HG03439 (cell line): ENCODE results near the gene RNF128.

Experiments used
- ATAC-seq: cut with Tn5 transposase; IDR thresholded peaks from one replicate; pipeline ENCODE4 v1.9.1; 2021; ENCODE audit warnings: mild to moderate bottlenecking, moderate library complexity; ENCODE audit not compliant: unreplicated experiment

RNF128 gene, protein sequence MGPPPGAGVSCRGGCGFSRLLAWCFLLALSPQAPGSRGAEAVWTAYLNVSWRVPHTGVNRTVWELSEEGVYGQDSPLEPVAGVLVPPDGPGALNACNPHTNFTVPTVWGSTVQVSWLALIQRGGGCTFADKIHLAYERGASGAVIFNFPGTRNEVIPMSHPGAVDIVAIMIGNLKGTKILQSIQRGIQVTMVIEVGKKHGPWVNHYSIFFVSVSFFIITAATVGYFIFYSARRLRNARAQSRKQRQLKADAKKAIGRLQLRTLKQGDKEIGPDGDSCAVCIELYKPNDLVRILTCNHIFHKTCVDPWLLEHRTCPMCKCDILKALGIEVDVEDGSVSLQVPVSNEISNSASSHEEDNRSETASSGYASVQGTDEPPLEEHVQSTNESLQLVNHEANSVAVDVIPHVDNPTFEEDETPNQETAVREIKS

DNA sequence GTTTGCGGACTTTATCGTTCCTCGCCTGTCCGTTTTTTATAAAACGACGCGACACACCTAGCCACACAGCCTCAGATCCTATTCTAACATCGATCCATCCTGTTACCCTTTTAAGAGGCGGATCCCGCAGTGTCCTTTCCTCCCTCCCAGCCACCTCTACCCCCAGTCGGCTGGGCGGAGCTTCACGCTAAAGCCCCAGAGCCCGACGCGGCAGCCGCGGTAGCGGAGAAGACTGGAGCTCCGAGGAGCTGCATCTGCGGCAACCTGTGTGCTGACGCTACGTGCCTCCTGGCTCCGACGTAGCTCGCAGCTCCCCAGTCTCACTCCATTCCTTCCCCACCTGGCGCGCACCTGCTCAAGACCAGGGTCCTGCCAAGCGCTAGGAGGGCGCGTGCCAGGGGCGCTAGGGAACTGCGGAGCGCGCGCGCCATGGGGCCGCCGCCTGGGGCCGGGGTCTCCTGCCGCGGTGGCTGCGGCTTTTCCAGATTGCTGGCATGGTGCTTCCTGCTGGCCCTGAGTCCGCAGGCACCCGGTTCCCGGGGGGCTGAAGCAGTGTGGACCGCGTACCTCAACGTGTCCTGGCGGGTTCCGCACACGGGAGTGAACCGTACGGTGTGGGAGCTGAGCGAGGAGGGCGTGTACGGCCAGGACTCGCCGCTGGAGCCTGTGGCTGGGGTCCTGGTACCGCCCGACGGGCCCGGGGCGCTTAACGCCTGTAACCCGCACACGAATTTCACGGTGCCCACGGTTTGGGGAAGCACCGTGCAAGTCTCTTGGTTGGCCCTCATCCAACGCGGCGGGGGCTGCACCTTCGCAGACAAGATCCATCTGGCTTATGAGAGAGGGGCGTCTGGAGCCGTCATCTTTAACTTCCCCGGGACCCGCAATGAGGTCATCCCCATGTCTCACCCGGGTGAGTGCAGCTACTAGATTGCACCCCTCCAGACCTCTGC is at the start of gene RNF128:
Gene RNF128 (plus strand): TSS at position 217 of the 953 bp plus-strand sequence. CDS start 213 bp downstream, at position 430.
- no peak for ATAC-seq

DNA sequence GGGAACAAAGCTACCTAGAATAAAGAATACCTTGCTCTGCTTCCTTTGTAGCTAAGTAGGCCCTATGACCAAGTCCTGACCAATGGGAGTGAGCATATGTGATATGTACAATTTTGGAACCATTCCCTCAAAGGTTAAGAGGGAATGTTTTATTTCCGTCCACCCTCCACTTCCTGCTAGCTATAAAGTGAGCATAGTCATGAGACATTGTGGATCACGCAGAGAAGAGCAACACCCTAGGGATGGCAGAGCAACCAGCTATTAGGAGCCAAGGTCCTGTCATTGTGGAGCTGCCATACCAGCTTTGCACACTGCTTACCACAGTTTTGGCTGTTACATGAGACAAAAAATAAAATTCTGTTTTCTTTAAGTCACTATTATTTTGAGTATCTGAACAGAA is 45.8 kb upstream of the RNF128 start:
- no peak for ATAC-seq

GRCh38 chrX:106684207-106684606 is 42.3 kb upstream of the RNF128 start:
- ATAC-seq = no peak

- ATAC-seq = no peak
These were observed 34.0 kb upstream of the RNF128 start for GRCh38 chrX:106692425-106693065.

DNA sequence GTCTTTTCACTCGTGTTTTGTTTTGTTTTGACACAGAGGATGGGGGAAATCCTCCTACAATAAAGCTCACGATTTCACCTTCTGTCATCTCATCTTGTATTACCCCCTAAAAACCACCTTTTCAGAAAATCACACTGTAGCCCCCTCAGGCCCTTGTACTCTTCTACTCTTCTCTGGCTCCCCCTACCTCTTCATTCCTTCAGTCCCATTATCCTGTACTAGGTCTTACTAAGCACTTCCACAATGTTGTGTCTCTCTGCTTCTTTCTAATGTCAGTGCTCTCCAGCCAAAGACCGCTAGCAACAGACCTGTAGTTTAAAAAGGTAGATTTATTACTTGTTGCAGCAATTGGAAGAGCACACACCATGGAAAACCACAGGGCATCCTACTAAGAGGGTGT is 30.0 kb upstream of the RNF128 start:
- ATAC-seq = no peak

GRCh38 chrX:106698693-106699092 is 27.8 kb upstream of the RNF128 start:
- no peak for ATAC-seq

DNA sequence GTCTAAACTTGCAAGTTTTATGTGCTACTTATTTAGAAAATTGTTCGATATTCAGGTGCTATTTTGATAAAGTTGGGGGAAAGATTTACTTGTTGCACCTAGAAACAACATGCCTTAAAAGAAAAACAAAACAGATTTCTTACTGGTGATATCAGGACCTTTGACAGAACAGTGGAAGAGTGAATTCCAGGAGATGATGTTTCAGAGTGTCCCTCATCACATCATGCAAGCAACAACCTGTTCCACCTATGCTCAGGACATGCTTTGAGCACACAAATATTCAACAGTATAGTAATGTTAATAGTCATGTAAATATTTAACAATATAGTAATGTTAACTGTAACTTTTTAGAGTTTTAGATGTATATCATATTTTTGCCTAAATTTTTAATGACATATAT is 23.9 kb upstream of the RNF128 start:
- ATAC-seq = no peak

- no peak for ATAC-seq
These were observed 20.0 kb upstream of the RNF128 start for GRCh38 chrX:106706466-106706865.

- ATAC-seq = no peak
These were observed 18.6 kb upstream of the RNF128 start for GRCh38 chrX:106707771-106708454.

DNA sequence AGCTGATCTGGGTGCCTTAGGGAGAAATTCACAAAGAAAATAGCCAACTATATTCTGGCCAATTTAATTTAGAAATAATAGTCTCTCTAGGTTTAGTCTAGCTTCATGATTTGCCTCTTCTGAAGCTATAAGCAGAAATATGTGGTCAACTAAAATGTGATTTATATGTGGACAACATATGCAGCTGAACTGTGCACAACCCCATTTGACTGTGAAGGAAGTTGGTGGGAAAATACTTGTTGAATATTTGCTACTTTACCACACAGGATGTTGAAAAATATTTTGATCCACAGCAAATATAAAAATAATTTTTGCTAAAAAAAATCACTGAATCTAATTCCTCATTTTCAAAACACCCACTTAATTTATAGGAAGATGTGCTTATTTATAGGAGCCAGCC is 15.7 kb upstream of the RNF128 start:
- no peak for ATAC-seq

- no peak for ATAC-seq
These were observed 15.1 kb upstream of the RNF128 start for GRCh38 chrX:106711375-106711774.

GRCh38 chrX:106716004-106716403 is 10.5 kb upstream of the RNF128 start:
- ATAC-seq = no peak

DNA sequence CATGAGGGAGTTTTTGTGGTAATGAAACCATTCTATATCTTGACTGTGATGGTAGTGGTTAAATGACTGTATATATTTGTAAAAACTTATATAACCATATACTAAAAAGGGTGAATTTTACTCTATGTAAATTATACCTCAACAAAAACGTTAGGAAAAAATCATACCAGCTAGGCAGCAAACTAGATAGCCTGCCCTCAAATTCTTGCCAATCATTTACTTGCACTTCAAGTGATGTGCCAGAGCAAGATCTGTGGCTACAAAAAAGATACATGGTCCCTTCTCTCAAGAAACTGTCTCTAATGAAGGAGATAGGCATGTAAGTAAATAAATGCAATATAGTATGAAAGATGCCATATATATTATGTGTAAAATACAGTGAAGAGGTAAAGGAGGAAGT is 10.0 kb upstream of the RNF128 start:
- ATAC-seq = no peak

- ATAC-seq = no peak
These were observed 7.8 kb upstream of the RNF128 start for GRCh38 chrX:106718709-106719108.

DNA sequence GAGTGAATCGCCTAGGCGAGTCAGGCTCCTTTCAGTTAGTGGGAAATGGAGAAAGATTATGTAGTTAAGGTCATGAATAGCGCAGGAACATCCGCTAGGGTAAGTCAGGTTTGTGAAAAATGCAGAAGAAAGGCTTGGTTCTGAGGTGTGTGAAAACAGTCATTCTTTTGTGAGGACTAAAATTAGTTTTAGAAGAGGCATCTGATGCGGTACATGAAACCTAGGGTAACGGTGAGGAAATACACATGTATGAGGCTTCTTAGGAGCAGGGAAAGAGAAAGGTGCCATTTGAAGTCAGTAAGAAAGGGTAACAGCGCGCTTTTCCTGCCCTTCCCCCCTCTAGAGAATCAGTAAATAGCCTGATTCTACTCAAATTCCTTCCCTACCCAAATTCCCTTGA is 570 bp upstream of the RNF128 start:
- ATAC-seq = no peak

DNA sequence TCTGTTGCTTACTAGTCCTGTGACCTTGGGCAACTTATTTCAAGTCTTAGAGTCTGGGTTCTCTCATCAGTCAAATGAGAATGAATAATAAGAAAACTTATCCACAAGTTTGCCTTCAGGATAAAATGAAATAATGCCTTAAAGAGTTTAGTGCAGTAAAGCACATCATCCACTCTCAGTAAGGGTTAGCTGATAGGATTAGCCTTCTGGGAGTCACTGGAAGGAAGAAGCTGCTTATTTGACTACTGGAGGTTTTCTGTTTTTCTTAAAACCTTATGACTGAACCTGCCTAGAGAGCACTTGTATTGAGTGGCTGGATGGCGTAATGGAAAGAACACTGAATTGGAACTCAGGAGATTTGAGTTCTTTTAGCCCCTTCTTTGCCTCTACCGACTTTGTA is 1.8 kb downstream of the RNF128 start:
- ATAC-seq = no peak

DNA sequence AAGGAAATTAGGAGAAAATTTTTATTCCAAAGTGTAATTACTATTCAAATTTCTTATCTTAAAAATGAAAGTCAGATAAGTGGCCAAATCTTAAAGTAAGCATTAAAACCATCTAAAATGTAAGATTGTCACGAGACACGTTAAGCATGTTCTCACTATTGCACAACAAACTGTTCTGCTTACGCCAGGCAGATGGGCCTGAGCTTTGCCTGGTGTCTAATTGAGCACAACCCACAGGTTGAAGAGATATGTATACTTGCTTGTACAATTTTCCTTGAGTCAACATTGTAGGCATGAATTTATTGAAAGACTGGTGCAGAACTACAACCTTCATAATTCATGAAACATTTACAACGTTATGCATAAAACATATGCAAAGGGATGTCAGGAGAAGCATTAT is 3.9 kb downstream of the RNF128 start:
- ATAC-seq = no peak

- ATAC-seq = no peak
These were observed 5.1 kb downstream of the RNF128 start for GRCh38 chrX:106731590-106731989.

DNA sequence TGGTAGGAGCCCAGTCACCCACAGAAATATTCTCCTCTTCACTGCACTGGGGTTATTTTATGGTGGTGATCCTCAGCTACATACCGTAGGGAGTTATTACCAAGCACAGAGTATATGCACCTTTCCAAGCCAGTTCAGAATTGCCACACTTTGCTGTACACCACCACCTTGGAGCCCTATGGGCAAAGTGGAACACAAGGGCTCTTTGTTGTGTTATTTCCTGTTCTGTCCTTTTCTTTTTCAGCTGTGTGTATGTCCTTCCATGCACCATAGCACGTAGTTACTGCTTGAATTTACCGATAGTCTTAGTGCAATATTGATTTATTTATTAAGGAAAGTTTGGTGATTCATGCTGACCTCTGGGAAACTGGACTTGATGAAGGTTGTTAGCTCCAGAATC is 8.3 kb downstream of the RNF128 start:
- no peak for ATAC-seq

DNA sequence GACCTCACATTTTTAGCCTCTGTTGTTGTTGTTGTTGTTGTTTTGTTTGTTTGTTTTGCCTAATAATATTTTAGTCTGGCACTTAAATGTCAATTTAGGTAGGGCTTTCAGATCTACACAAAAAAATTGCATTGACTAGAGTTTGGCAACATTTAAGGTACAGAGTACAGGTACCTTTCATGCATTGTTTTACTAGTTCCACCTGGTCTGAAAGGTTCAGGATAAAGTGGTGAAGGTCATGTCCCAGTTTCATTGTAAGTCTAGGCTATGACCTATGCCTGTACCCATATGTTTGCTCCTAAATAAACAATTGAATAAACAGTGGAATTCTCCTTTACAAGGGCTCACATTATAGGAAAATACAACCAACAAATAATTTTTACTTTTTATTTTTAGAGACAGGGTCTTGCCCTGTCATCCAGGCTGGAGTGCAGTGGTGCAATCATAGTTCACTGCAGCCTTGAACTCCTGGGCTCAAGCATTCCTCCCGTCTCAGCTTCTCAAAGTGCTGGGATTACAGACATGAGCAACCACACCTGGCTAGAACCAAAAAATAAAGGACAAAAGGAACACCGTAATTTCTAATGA is 13.8 kb downstream of the RNF128 start:
- ATAC-seq = no peak
